Measurements from ENCODE around the gene ATP7A. TPM values are rescaled to one million over a fixed set of nuclear protein-coding genes. Genes with fewer than 3 reads are reported as not detected.

The ATP7A gene
- total and polyA plus RNA-seq, 2 donors (not counting 3 experiments of a cell fraction or from before 2014, with no cell fraction given), result 3.1 to 8.8 TPM

DNA sequence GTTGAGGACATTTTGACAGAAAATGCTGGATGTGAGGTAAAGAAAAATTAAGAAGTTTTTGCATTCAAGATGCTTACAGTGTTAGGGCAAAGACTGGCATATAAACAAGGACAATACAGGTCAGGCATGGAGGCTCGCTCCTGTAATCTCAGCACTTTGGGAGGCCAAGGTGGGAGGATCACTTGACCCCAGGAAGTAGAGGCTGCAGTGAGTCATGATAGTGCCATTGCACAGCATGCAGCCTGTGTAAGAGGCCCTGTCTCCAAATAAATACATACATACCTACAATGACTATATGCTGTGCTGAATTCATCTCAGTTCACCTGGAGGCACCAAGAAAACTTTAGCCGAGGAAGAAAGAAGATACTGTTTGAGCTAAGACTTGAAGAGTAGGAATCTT lies 17.6 kb upstream of the ATP7A start:
- no peak overlapping the region for H3K4me2 ChIP-seq (ENCODE audit: insufficient read depth, low read length)
- BruUV-seq (replicated peaks), result no TSS peak
- no peaks in the 10 kb centered on the region for H3K9me1 ChIP-seq (replicated peaks; ENCODE audit: control insufficient read depth, extremely low read depth, insufficient read depth, low read length)
- no peaks in the 10 kb centered on the region for H3K36me3 ChIP-seq (ENCODE audit: control insufficient read depth in 2 of 2, extremely low read depth in 1 of 2, insufficient read depth in 2 of 2, low read length in 2 of 2)
- no peaks in the 10 kb centered on the region for H3K9me3 ChIP-seq (replicated peaks; ENCODE audit: control insufficient read depth, insufficient read depth, low read length)
- H3K4me1 ChIP-seq (ENCODE audit: control insufficient read depth, extremely low read depth, insufficient read depth, low read length), result peaks cover 5% of the 10 kb centered on the region
- H2AFZ ChIP-seq (ENCODE audit: low read depth, low read length), result no peak overlapping the region
- H3K9ac ChIP-seq (replicated peaks; ENCODE audit: extremely low read depth, insufficient read depth, low read length), result no peak overlapping the region
- ChIA-PET POLR2A (no interaction called here), CTCF (no interaction called here)
- DNase-seq (ENCODE audit: low read depth, low spot score) (no peak), FAIRE-seq (no peak)
- H3K27ac ChIP-seq (ENCODE audit: insufficient read depth, low read depth, low read length), result no peak overlapping the region
- intact Hi-C loops (cut with micrococcal nuclease), result loop anchor here (5.0 to 10.0 kb wide), 2 partner anchors 1338 to 1721 kb away; partner anchors contain the start of gene PBDC1
- H3K27me3 ChIP-seq (ENCODE audit: control insufficient read depth in 2 of 2, insufficient read depth in 2 of 2, low read length in 2 of 2), result no peaks in the 10 kb centered on the region
- H3K79me2 ChIP-seq (ENCODE audit: control insufficient read depth, insufficient read depth, low read length), result peaks cover 55% of the 10 kb centered on the region
- dilution Hi-C loops (cut with MboI; ENCODE audit: extremely low pct_ligation_motif_present, low sequenced_read_pairs), result no loop called here
- no peak for TF ChIP-seq FOS (IDR thresholded peaks at IDR 0.05; ENCODE audit: borderline replicate concordance, insufficient read depth, low read length)
- TF ChIP-seq MYC (IDR thresholded peaks at IDR 0.05; ENCODE audit: low read depth, low read length), result no peak
- no peak for TF ChIP-seq EZH2 (IDR thresholded peaks at IDR 0.05; ENCODE audit: borderline replicate concordance, low read depth, low read length, severe bottlenecking)
- TF ChIP-seq POLR2A (IDR thresholded peaks at IDR 0.05; ENCODE audit: low read depth, low read length), result no peak
- no peak for TF ChIP-seq GATA2 (IDR thresholded peaks at IDR 0.05; ENCODE audit: insufficient read depth, insufficient read length, low read depth, low read length)
- no peak for TF ChIP-seq JUN (IDR thresholded peaks at IDR 0.05; ENCODE audit: borderline replicate concordance, insufficient read depth, insufficient read length, low read depth)
- TF ChIP-seq, protein P1, sequence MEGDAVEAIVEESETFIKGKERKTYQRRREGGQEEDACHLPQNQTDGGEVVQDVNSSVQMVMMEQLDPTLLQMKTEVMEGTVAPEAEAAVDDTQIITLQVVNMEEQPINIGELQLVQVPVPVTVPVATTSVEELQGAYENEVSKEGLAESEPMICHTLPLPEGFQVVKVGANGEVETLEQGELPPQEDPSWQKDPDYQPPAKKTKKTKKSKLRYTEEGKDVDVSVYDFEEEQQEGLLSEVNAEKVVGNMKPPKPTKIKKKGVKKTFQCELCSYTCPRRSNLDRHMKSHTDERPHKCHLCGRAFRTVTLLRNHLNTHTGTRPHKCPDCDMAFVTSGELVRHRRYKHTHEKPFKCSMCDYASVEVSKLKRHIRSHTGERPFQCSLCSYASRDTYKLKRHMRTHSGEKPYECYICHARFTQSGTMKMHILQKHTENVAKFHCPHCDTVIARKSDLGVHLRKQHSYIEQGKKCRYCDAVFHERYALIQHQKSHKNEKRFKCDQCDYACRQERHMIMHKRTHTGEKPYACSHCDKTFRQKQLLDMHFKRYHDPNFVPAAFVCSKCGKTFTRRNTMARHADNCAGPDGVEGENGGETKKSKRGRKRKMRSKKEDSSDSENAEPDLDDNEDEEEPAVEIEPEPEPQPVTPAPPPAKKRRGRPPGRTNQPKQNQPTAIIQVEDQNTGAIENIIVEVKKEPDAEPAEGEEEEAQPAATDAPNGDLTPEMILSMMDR (IDR thresholded peaks at IDR 0.05; ENCODE audit: extremely low read depth in 1 of 2, insufficient read depth in 1 of 2, low read depth in 1 of 2, low read length in 2 of 2), result no peak
- no peak overlapping the region for H3K4me3 ChIP-seq (replicated peaks in 1 of 3; ENCODE audit: insufficient read depth in 1 of 3, low read depth in 1 of 3, low read length in 3 of 3)
- no peaks in the 10 kb centered on the region for H4K20me1 ChIP-seq (replicated peaks; ENCODE audit: control insufficient read depth, extremely low read depth, insufficient read depth, low read length)
